HUES48 (cell line): Measurements from ENCODE around the gene IFT88.

Source experiments
- H3K27ac ChIP-seq: one replicate; pipeline ENCODE4 v1.7.0; 2013; ENCODE audit warnings: low read depth, low read length, inconsistent platforms
- H3K27me3 ChIP-seq: 2 replicates; pipeline ENCODE4 v1.6.1; 2013; ENCODE audit warnings: mild to moderate bottlenecking, low read length; ENCODE audit not compliant: control insufficient read depth, insufficient read depth
- H3K36me3 ChIP-seq: 2 replicates; pipeline ENCODE4 v1.6.1; 2013; ENCODE audit warnings: low read length; ENCODE audit not compliant: control insufficient read depth, insufficient read depth
- H3K4me1 ChIP-seq: 2 replicates; pipeline ENCODE4 v1.6.1; 2013; ENCODE audit warnings: mild to moderate bottlenecking, low read length; ENCODE audit not compliant: control insufficient read depth, insufficient read depth
- H3K4me3 ChIP-seq: 2 replicates; pipeline ENCODE4 v1.5.1; 2013; ENCODE audit warnings: mild to moderate bottlenecking, low read depth, low read length
- H3K9ac ChIP-seq: 2 replicates; pipeline ENCODE4 v1.6.1; 2013; ENCODE audit warnings: mild to moderate bottlenecking, low read depth, low read length, moderate library complexity
- H3K9me3 ChIP-seq: 2 replicates; pipeline ENCODE4 v1.6.1; 2013; ENCODE audit warnings: low read length; ENCODE audit not compliant: control insufficient read depth, insufficient read depth

IFT88 gene

DNA sequence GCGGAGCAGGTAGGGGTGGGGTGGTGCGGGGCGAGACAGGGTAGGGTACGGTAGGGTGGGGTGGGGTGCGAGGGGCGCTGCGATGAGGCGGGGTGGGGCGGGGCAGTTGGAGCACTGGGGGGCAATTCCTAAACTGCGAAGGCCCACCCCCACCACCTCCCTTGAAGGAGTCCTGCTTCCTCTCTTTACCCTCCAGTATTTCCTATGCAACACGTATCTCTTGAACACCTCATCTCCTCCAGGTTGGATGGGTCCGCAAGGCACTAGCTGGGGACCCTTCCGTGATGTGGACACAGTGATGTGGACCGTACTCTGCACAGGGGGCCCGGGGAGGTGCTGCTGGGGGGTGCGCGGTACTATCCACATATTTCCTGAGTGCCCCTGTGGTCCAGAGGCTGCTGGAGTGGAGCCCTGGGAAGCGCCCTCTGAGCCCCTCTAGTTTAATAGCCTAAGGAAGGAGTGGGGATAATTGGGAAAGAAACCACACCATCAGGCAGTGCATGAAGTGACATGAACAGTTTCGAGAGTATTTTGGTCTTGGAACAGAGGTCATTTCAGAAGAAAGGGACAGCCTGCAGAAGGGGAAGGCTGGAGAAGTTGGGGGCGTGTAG lies 137.6 kb downstream of the IFT88 start:
- Histone ChIP-seq H3K27me3 (peaks cover 35% of the 10 kb centered on the region), H3K4me3 (peak overlapping the region; percentile 57), H3K27ac (no peak overlapping the region), H3K36me3 (no peaks in the 10 kb centered on the region), H3K4me1 (peaks cover 4% of the 10 kb centered on the region; the same call in 1 of the 2 replicates), H3K9ac (no peak overlapping the region), H3K9me3 (no peaks in the 10 kb centered on the region)

DNA sequence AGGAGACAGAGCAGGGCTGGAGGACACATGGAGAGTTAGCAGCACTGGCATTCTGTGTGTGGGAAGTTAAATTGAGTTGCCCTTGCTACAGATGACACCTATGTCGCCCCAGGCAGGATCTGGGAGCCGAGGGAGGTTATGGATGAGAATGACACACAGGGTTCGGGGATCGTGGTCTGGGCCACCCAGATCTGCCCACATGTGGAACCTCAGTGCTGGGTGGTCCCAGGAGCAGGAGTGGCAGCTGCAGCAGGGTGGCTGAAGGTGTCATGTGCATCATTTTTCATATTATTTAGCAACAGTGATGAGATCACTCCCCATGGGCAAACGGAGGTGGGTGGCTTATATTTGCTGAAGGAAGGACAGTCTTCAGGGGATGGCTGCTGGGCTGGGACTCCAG lies 139.7 kb downstream of the IFT88 start:
- H3K27me3 ChIP-seq, result peaks cover 23% of the 10 kb centered on the region
- no peak overlapping the region for H3K9ac ChIP-seq
- H3K4me1 ChIP-seq, result peaks cover 7% of the 10 kb centered on the region; the same call in 1 of the 2 replicates
- no peak overlapping the region for H3K27ac ChIP-seq
- no peak overlapping the region for H3K4me3 ChIP-seq
- H3K36me3 ChIP-seq, result no peaks in the 10 kb centered on the region
- H3K9me3 ChIP-seq, result no peaks in the 10 kb centered on the region

DNA sequence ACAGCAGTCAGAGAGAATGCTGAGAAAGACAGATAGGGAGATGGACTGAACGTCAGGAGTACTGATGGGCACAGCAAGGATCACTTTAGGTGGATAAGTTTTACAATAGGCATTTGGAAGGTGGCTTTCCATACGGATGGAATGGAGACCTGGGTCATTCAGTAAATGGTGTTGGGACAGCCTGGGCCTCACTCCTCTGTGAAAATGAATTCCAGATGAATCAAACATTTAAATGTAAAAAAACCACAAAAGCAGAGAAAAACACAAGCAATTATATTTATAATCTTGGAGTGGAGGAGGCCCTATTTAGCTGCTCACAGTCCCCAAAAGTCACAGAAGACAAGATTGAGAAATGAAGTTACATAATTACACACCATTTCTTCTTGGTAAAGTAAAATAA lies 141.3 kb downstream of the IFT88 start:
- Histone ChIP-seq H3K27ac (no peak overlapping the region), H3K36me3 (no peaks in the 10 kb centered on the region), H3K9me3 (no peaks in the 10 kb centered on the region), H3K4me3 (no peak overlapping the region), H3K9ac (no peak overlapping the region), H3K4me1 (peaks cover 8% of the 10 kb centered on the region), H3K27me3 (peaks cover 9% of the 10 kb centered on the region)

DNA sequence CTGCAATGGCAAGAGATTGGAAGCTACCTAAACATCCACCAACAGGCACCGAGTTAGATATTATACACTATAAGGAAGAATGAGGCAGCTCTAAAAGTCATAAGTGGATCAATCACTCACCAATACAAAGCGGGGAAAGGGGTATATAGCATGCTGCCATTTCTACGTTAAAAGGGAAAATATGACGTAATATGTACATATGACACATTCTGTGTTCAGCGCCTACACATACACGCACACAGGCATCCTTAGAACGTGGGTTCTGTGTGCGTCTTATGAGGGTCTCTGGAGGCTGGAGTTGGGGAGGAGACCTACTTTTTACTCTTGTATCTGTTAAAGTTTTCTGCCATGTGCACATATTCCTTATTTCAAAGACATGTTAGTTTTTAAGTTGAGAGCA lies 142.4 kb downstream of the IFT88 start:
- no peaks in the 10 kb centered on the region for H3K9me3 ChIP-seq
- H3K27ac ChIP-seq, result no peak overlapping the region
- H3K9ac ChIP-seq, result no peak overlapping the region

DNA sequence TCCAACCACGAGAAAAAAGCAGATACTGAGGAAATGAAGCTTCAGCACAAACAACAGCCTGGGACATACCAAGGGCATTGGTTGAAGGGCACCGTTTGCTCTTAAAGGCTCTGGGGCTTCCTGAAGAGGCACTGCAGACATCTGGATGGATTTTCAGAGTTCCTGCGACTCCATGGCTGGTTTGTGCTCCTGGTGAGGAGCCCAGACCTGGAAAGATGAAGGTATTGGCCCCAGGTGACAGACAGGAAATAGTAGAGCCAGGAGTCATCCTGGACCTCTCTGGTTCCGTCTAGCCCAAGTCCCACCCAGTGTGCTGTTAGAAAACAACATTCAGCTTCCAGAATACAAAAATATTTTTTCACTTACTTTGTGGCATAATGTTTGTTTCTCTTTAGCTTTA lies 142.8 kb downstream of the IFT88 start:
- H3K4me1 ChIP-seq, result peaks cover 15% of the 10 kb centered on the region
- H3K4me3 ChIP-seq, result no peak overlapping the region
- no peak overlapping the region for H3K27ac ChIP-seq
- no peak overlapping the region for H3K9ac ChIP-seq
- peaks cover 6% of the 10 kb centered on the region; the same call in 1 of the 2 replicates for H3K27me3 ChIP-seq
- no peaks in the 10 kb centered on the region for H3K9me3 ChIP-seq
- no peaks in the 10 kb centered on the region for H3K36me3 ChIP-seq

More for the DNA sequence above, 142.4 kb downstream of the IFT88 start:
- peaks cover 15% of the 10 kb centered on the region for H3K4me1 ChIP-seq
- no peak overlapping the region for H3K4me3 ChIP-seq
- H3K36me3 ChIP-seq, result no peaks in the 10 kb centered on the region
- peaks cover 10% of the 10 kb centered on the region for H3K27me3 ChIP-seq

DNA sequence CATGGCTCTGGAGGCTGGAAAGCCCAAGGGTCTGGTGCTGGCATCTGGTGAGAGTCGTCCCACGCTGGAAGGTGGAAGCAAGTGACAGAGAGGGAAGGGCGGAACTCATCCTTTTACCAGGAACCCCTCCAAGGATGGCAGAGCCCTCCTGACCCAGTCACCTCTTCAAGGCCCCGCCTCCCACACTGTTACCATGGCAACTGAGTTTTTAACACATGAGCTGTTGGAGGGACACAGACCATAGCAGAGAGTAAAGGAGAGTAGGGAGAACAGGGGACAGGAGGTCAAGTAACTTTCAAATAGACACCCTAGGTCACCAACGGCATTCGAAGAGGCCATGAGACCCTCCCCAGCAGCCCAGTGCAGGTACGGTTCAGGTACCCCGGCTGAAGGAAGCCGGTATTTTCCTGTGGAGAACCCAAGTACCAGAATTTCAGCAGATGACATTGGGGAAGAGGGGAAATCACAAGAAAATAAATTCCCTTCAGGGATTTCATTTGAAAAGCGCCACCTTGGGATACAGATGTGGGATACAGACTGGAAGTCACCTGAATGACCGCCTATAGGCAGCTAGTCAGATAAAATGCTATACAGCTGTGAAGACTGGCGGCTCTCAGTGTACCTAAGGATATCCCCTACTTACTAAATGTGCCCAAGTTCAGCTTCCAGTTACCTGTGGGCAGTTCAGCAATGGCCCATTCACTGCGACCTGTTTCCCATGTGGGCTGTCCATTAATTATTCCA lies 144.5 kb downstream of the IFT88 start:
- Histone ChIP-seq H3K4me3 (no peak overlapping the region), H3K27me3 (0 out of 2 replicates have a peak, but pooled peaks cover 4% of the 10 kb centered on the region), H3K4me1 (peaks cover 15% of the 10 kb centered on the region), H3K27ac (no peak overlapping the region), H3K9ac (no peak overlapping the region), H3K36me3 (no peaks in the 10 kb centered on the region), H3K9me3 (no peaks in the 10 kb centered on the region)

DNA sequence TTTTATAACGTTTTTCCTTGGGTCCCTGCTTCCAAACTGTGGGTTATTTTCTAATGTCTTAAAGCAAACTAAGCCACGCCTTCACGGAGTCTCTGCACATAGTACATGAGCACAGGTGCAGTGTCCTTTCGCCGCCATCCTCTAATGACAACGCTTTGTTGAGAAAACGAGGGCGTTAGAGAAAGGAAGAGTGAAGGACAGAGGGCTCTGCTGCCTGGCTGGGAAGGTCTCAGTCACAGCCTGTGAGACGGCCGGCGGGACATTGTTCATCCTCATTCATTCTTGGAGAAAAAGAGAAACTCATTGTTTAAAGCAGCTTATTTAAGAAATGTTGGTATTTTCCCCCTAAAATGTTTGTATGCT lies 146.0 kb downstream of the IFT88 start:
- no peaks in the 10 kb centered on the region for H3K9me3 ChIP-seq
- H3K4me3 ChIP-seq, result peak overlapping the region; percentile 20
- peaks cover 15% of the 10 kb centered on the region for H3K4me1 ChIP-seq
- H3K36me3 ChIP-seq, result no peaks in the 10 kb centered on the region
- no peak overlapping the region for H3K27ac ChIP-seq
- no peak overlapping the region for H3K9ac ChIP-seq
- H3K27me3 ChIP-seq, result 0 out of 2 replicates have a peak, but pooled peaks cover 4% of the 10 kb centered on the region

DNA sequence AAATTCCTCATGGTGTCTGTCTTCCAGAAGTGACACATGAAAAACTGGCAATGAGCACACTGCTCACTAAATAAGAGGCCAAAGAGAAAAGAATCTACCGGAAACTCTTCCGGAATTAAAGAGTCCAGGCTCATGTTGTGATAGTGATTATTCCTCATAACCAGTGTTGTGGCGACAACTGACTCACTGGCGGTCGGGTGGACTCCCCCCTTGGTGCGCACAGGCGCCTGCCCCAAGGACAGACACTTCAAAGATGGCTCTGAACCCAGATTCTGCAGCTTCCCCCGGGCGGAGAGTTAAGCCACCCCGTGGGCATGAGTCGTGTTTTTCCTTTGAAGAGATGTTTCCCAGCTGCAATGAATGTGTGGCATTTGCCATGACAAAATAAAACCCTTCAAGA lies 146.8 kb downstream of the IFT88 start:
- 0 out of 2 replicates have a peak, but pooled peaks cover 4% of the 10 kb centered on the region for H3K27me3 ChIP-seq
- H3K27ac ChIP-seq, result no peak overlapping the region
- no peaks in the 10 kb centered on the region for H3K36me3 ChIP-seq
- no peak overlapping the region for H3K9ac ChIP-seq
- no peak overlapping the region for H3K4me3 ChIP-seq
- H3K9me3 ChIP-seq, result no peaks in the 10 kb centered on the region
- peaks cover 15% of the 10 kb centered on the region for H3K4me1 ChIP-seq

DNA sequence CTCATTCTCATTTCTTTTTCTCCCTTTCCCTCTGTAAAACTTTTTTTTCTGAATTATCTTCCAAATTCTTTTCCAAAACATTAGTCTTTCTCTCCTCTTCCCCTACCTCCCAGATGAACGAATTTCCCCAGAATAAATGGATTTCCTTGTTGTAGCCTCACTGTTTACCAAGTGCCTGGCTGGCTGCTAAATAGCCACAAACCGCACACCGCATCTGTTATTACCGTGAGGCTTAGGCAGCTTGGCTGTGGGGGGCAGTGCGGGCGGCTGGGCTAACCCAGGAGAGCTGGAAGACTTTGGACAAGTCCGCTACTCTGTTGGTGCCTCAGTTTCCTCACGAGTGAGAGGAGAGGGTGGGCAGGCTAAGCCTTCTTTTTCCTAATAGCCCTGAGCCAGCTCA lies 147.2 kb downstream of the IFT88 start:
- no peak overlapping the region for H3K9ac ChIP-seq
- 0 out of 2 replicates have a peak, but pooled peaks cover 4% of the 10 kb centered on the region for H3K27me3 ChIP-seq
- H3K36me3 ChIP-seq, result no peaks in the 10 kb centered on the region
- H3K4me1 ChIP-seq, result peaks cover 15% of the 10 kb centered on the region
- no peak overlapping the region for H3K27ac ChIP-seq
- no peaks in the 10 kb centered on the region for H3K9me3 ChIP-seq
- H3K4me3 ChIP-seq, result no peak overlapping the region

DNA sequence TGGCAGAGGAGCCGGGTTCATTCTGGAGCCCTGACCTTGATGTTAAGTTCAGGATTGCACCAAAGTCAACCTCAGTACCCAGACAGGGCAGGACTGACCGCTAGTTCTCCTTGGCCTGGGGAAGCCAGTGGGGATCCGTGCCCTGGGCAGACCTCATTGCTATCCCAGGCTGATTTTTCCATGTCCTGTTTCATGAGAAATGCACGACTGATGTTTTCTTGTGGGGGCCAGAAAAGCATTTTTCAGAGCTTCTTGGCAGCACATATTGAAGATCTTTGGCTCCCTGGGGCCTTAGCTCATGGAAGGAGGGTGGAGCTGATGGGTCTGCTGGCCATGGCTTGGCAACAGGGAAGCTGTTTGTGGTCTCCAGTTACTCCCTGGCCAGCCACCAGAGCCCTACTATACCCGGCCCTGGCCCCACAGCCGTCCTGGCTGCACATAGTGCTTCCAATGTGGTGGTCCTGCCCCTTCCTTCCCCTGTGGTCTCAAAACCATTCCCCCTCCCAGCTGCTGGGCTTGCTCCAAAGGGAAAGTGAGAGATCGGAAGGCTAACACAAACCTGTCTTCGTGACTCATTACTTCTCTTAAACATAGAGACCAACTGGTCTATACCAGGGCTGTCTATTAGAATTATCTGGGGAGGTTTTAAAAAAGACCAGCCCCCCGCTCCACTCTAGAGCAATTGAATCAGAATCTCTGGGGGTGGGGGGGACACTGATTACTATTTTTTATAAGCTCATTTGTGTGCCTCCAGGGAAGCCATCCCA lies 147.8 kb downstream of the IFT88 start:
- Histone ChIP-seq H3K27me3 (peaks cover 4% of the 10 kb centered on the region; the same call in 1 of the 2 replicates), H3K9ac (no peak overlapping the region), H3K9me3 (no peaks in the 10 kb centered on the region), H3K4me1 (peaks cover 15% of the 10 kb centered on the region), H3K4me3 (no peak overlapping the region), H3K36me3 (no peaks in the 10 kb centered on the region), H3K27ac (no peak overlapping the region)

DNA sequence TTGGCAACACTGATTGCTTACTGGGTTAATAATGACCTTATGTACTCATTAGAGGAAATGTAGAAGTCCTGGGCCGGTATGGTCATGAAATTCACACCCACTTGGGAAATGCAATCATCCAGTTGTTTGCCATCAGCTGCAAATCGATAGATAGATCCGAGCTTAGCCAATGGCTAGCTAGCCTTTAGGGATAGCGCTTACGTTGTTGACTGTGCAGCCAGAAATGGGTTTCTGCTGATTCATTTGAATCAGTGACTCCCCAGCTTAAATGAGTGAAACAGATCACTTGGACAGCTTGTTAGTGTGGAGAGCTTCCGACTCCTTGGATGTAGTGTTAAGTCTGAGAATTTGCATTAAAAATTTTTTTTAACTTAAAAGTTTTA lies 148.4 kb downstream of the IFT88 start:
- Histone ChIP-seq H3K4me1 (peaks cover 15% of the 10 kb centered on the region), H3K27ac (no peak overlapping the region), H3K36me3 (no peaks in the 10 kb centered on the region), H3K27me3 (peaks cover 7% of the 10 kb centered on the region; the same call in 1 of the 2 replicates), H3K9me3 (no peaks in the 10 kb centered on the region), H3K4me3 (no peak overlapping the region), H3K9ac (no peak overlapping the region)
